Suprapubic skin (tissue), 4 donors: Measurements from ENCODE around the gene PCNX4.

ENCODE experiments used
- CTCF ChIP-seq, 2 donors: fragments of 200-600 bp in 1 of 2; fragments of 450-650 bp in 1 of 2; sonication (generic) in 1 of 2; IDR thresholded peaks; one replicate each; pipeline ENCODE4 v1.5.1; 2016 to 2019; ENCODE audit warnings: antibody characterized with exemption in 2 of 2, mild to moderate bottlenecking in 1 of 2, moderate library complexity in 1 of 2
- POLR2A ChIP-seq, 2 donors: fragments of 450-650 bp; IDR thresholded peaks; one replicate each; pipeline ENCODE4 v1.6.1; 2017; ENCODE audit warnings: antibody characterized with exemption in 2 of 2, mild to moderate bottlenecking in 2 of 2, moderate library complexity in 2 of 2
- POLR2AphosphoS5 ChIP-seq, 3 donors: sonication (generic); formaldehyde crosslinking; IDR thresholded peaks; one replicate each; pipeline ENCODE4 v1.6.1; 2017; ENCODE audit warnings: antibody characterized with exemption in 3 of 3

DNA sequence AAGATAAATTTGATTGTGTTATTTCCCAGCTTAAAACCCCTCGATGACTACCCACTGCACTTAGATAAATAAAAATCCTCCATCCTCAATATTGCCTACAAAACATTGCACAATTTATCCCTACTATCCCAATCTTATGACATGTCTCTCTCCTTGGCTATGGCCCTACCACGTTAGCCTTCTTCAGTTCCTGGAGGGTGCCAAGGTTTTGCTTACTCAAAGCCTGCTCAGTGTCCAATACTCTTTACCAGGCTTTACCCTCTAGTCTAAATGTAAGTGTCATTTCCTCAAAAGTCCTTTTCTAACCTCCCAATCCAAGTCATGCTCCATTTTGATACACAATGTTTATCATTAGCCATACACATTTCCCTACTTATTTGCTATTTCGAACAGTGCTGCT is 122.3 kb downstream of the PCNX4 start:
- TF ChIP-seq CTCF (IDR thresholded peaks at IDR 0.05) (no peak), POLR2AphosphoS5 (IDR thresholded peaks at IDR 0.05) (no peak), POLR2A (IDR thresholded peaks at IDR 0.05) (no peak)
